PFSK-1 (cell line): ENCODE data around the gene PTCH2.

Source experiments
- FOXP2 ChIP-seq: optimal IDR thresholded peaks from 2 replicates; pipeline ENCODE3; 2011; ENCODE audit warnings: borderline replicate concordance, control low read depth, inconsistent platforms; ENCODE audit not compliant: insufficient read depth; ENCODE audit errors: extremely low read length, extremely low read depth
- POLR2AphosphoS5 ChIP-seq: IDR thresholded peaks from 2 replicates; pipeline ENCODE4 v1.6.1; 2012; ENCODE audit warnings: low read depth, mild to moderate bottlenecking, control low read depth, low read length, moderate library complexity
- TAF1 ChIP-seq: IDR thresholded peaks from 2 replicates; pipeline ENCODE4 v1.6.1; 2012; ENCODE audit warnings: low read length, control low read depth, borderline replicate concordance; ENCODE audit not compliant: insufficient read depth
- TF ChIP-seq, protein P1 (sequence below), 2 experiments: IDR thresholded peaks; 2 replicates each; pipeline versions ENCODE4 v1.6.1 to v1.8.0; 2011 to 2012; ENCODE audit warnings: low read depth in 2 of 2, low read length in 2 of 2, control low read depth in 1 of 2, inconsistent platforms in 1 of 2, mild to moderate bottlenecking in 1 of 2, moderate library complexity in 1 of 2; ENCODE audit not compliant: insufficient read depth in 1 of 2

DNA sequence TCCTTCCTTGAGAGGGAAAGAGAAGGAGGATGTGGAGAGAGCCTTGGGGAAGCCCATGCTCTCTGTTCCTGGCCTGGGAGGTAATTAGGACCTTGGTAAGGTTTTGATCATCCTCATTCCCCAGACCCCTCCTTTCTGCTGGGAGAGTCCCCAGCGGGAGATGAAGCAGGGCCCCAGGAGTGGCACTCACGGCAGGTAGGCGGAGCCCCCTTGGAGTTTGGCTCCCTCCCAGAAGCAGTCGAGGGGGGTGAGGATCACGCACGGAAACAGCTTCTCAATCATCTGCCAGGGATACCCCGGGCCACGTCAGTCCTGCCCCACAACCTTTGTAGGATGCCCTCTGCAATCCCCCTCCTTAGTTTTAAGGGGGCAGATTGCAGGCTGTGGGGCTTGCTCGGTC is 11.5 kb downstream of the PTCH2 start:
- TF ChIP-seq POLR2AphosphoS5 = no peak
- TF ChIP-seq, protein P1, sequence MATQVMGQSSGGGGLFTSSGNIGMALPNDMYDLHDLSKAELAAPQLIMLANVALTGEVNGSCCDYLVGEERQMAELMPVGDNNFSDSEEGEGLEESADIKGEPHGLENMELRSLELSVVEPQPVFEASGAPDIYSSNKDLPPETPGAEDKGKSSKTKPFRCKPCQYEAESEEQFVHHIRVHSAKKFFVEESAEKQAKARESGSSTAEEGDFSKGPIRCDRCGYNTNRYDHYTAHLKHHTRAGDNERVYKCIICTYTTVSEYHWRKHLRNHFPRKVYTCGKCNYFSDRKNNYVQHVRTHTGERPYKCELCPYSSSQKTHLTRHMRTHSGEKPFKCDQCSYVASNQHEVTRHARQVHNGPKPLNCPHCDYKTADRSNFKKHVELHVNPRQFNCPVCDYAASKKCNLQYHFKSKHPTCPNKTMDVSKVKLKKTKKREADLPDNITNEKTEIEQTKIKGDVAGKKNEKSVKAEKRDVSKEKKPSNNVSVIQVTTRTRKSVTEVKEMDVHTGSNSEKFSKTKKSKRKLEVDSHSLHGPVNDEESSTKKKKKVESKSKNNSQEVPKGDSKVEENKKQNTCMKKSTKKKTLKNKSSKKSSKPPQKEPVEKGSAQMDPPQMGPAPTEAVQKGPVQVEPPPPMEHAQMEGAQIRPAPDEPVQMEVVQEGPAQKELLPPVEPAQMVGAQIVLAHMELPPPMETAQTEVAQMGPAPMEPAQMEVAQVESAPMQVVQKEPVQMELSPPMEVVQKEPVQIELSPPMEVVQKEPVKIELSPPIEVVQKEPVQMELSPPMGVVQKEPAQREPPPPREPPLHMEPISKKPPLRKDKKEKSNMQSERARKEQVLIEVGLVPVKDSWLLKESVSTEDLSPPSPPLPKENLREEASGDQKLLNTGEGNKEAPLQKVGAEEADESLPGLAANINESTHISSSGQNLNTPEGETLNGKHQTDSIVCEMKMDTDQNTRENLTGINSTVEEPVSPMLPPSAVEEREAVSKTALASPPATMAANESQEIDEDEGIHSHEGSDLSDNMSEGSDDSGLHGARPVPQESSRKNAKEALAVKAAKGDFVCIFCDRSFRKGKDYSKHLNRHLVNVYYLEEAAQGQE (IDR thresholded peaks at IDR 0.05; ENCODE audit: insufficient read depth in 1 of 2, low read depth in 2 of 2, low read length in 2 of 2) = no peak
- no peak for TF ChIP-seq FOXP2
- TF ChIP-seq TAF1 = no peak
